PC-9 (cell line): ENCODE results near the gene KIF6.

Experiments used
- CTCF ChIP-seq: fragments of 200-600 bp; sonication (generic); conservative IDR thresholded peaks from 2 replicates; pipeline ENCODE4 v1.6.1; 2017; ENCODE audit warnings: mixed run types, antibody characterized with exemption, mild to moderate bottlenecking, moderate library complexity
- EZH2 ChIP-seq: fragments of 200-600 bp; sonication (generic); IDR thresholded peaks from 2 replicates; pipeline ENCODE4 v1.8.0; 2017; ENCODE audit warnings: antibody characterized with exemption, low read depth

- no peak for TF ChIP-seq CTCF
- TF ChIP-seq EZH2: no peak
These were observed 382.4 kb downstream of the KIF6 start for GRCh38 chr6:39342692-39343395.
